GM21619 (cell line): Measurements from ENCODE around the gene RPL32.

ENCODE experiments used
- ATAC-seq: cut with Tn5 transposase; IDR thresholded peaks from one replicate; pipeline ENCODE4 v1.9.1; 2021; ENCODE audit not compliant: unreplicated experiment

RPL32 gene

GRCh38 chr3:12833222-12834161 lies 7.9 kb downstream of the RPL32 start:
- no peak for ATAC-seq

DNA sequence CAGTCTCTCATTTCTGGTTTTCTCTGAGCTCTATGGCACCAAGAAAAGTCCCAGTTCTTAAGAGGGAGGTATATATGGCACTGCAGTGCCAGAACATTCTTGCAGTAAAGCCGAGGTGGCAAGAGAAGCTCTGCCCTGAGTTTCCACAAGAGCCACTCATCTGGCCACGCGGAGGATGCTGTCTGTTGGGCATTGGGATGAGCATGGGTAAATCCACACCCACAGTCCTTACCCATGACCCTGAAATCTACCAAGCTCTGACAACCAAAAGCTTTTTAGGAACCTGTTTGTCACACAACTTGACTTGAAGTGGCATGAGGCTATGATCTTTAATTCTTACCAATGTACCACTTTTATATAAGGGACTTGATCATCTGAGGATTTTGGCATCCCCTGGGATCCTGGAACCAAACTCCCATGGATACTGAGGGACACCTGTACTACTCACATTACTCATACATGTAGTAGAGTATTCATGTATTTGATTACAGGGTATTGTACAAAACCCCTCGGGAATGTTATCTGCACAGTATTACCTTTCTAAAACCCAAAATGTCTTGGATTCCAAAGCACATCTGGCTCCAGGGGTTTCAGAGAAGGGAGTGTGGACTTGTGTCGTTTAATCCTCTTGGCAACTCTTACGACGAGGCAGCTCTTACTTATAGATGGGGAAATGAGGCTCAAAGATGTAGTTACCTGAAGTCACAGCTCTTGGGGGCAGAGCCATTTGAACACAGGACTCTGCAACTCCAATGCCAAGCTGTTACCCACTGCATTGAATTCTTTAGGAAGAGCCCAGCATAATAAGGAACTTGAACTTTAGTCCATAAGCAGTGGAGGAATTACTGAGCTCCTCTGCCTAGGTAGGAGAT lies 8.8 kb downstream of the RPL32 start:
- ATAC-seq = no peak

DNA sequence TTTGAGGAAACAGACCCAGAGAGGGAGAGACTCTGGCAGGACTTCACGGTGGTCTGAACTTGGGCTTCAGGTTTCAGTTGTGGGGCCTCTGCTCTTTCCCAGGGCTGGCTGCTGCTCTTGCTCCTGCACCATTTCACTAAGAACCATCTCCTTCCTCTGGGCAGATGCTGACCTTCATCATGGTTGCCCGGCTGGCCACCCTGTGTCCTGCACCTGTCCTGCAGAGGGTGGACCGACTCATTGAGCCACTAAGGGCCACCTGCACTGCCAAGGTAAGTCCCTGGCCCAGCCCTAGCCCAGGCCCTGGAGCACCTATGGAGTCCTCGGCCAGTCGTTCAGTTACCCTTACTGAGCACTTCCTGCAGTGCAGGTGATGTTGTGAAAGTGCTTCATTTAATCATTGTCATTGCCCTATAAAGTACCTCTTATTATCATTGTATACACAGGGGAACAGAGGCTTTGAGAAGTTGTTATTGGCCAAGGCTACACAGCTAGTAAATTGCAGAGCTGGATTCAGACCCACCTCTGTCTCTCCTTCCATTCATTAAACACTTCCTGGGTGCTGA lies 10.0 kb downstream of the RPL32 start:
- ATAC-seq = no peak

- no peak for ATAC-seq
Measured at GRCh38 chr3:12830785-12831156, 10.6 kb downstream of the RPL32 start.

- no peak for ATAC-seq
Measured at GRCh38 chr3:12829886-12830784, 11.2 kb downstream of the RPL32 start.

DNA sequence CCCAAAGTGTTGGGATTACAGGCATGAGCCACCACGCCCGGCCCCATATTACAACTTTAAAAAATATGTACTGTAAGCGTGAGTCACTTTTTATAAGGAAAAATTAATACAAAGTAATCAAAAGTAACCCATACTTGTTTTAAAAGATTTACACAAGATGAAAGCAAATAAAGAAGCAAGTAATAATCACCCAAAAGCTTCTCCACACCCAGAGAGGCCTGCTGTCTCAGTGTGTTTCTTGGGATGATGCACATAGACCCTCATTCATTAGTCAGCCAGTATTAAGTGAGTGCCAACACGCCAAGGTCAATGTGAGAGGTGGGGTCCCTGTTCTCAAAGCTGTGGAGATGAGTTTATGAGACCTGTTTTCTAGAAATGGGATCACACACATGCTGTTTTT lies 12.0 kb downstream of the RPL32 start:
- no peak for ATAC-seq

DNA sequence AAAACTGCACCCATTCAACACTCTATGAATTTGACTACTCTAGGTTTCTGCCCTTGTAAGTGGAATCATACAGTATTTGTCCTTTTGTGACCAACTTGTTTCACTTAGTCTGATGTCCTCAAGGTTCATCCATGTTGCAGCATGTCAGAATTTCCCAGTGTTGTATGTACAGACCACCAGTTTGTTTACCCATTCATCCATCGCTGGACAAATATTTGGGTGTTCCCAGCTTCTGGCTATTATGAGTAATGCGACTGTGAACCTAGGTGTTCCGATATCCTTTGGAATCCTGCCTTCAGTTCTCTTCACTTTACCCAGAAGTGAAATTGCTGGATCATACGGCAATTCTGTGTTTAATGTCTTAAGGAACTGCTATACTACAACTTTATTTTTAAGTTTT lies 12.6 kb downstream of the RPL32 start:
- no peak for ATAC-seq

DNA sequence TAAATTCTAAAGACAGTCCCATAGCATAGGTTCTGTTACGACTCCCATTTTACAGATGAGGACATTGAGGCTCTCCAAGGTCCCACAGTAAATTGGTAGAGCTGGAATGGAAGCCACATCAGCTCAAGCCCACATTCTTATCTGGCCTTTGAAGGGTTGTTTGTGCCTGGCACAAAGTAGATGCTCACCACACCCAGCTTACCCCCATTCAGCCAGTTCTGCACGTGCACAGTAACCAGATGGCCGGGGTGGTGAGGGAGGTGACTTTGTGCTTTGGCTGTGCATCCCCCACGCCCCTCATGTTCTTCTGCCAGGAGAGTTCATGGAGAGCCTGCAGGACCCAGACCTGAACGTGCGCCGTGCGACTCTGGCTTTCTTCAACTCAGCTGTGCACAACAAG lies 16.2 kb downstream of the RPL32 start:
- no peak for ATAC-seq

DNA sequence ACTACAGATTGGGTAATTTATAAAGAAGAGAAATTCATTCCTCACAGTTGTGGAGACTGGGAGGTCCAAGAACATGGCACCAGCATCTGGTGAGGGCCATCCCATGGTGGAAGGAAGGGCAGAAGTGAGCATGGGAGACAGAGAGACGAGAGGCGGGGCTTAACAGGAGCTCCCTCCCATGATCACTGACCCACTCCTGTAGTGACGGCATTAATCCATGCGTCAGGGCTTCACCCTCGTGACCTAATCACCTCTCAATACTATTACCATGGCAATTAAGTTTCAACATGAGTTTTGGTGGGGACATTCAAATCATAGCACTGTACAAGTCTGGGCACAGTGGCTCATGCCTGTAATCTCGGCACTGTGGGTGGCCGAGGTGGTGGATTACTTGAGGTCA lies 17.1 kb downstream of the RPL32 start:
- ATAC-seq = no peak

DNA sequence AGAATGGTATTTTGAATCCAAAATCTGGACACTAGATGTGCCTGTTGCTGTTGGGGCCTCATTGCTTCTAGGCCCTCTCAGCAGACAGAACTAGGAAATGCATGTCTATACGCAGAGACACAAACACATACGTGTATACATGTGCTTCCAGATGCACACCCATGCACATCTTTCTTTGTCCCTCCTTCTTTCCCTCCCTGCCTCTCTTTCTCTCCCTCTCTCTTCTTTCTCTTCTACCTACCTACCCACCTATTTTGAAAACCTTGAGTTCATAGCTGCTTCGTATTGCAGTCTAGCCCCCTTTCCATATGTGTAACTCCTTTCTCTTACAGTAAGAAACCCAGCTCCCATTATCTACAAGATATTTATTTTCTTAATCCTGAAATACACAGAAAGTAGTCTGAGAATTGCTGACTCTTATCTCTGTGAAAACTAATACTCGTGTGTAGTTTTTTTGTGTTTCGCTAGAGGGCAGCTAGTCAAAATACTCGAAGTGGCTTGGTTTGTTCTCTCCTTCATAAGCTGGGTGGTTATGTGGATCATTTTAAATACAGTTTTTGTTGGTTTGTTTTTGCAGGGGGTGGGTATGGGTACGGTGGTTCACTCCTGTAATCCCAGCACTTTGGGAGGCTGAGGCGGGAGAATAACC lies 18.5 kb downstream of the RPL32 start:
- ATAC-seq = no peak

DNA sequence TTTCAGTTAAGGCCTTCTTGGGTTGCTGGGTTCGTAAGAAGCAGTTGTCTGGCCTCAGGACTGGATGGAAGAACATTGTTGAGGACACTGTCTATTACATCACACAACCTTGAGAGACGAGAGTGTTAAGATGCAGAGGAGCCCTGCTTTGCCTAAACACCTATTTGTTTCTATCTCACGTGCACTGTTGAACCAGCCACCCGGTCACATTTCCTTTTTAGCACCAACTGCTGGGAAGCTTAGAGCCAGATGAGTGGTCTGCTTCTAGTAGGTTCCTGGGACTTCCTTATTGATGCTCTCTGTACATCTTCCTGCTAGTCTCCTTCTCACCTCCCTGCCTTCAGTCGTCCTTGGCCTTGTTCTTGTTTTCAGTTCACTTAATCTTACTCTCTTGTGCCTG lies 22.6 kb downstream of the RPL32 start:
- ATAC-seq = no peak

GRCh38 chr3:12818273-12818672 lies 23.1 kb downstream of the RPL32 start:
- no peak for ATAC-seq

GRCh38 chr3:12817343-12817710 lies 24.0 kb downstream of the RPL32 start:
- ATAC-seq = no peak

- ATAC-seq = no peak
Measured at GRCh38 chr3:12816521-12817342, 24.6 kb downstream of the RPL32 start.

DNA sequence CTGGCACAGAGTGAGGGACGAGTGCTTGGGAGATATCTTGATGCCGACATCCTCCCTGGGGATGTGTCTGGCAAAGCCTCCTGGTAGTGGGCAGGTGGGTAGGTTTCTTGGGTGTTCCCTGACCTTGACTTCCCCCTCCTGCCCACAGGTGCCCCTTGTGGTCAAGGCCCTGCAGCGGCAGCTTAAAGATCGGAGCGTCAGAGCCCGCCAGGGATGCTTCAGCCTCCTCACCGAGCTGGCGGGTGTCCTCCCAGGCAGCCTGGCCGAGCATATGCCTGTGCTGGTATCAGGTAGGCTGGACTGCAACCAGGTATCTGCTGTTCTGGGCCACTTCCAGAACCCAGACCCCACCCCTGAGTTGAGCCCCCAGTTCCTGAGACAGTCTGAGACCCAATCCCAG lies 25.6 kb downstream of the RPL32 start:
- ATAC-seq = no peak

GRCh38 chr3:12815078-12815477 lies 26.3 kb downstream of the RPL32 start:
- ATAC-seq = no peak

DNA sequence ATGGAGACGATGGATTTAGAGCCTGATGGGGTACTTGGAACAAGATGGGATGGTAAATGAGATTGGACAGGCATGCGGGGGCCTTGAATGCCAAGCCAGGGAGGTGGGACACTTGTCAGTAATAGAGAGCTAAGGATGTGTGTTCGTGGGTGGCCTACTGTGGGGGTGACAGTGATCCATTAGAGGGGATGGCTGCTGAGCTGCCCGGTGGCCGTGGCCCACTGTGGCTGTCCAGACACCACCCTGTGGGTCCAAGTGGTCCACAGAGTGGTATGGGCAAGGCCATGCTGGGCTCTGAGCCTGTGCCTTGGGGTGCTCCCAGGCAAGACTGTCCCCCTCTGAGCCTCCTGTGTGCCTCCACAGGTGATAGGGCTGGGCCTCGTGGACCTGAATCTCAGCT lies 27.4 kb downstream of the RPL32 start:
- ATAC-seq = no peak

- no peak for ATAC-seq
Measured at GRCh38 chr3:12812812-12813211, 28.6 kb downstream of the RPL32 start.

DNA sequence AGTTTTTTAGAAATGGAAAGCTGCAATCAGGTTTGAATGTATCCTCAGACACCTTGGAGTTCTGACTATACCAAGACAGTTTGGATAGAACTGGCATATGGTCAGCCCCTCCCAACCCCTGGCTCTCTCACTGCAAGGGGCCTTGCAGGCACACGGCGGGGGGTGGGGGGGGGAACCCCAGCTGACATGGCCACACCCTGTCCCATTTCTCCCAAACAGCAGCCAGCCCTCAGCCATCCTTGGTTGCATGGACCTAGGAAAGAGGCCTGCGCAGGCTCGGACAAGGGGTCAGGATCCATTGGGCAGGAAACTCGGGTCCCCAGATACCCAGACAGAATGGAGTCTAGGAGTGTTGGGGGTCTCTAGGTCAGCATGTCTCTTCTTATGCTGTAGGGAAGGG lies 30.4 kb downstream of the RPL32 start:
- no peak for ATAC-seq
